Stimulated activated CD4-positive, alpha-beta T cell treated with anti-CD3 and anti-CD28 coated beads, Interleukin-15, amount 100 ng/mL, for 24 hours (primary cell): ENCODE results near the gene KIAA1217.

ENCODE experiments used
- DNase-seq: peaks from one replicate; pipeline ENCODE4 v3.0.0-alpha.2; 2020

Gene KIAA1217

DNA sequence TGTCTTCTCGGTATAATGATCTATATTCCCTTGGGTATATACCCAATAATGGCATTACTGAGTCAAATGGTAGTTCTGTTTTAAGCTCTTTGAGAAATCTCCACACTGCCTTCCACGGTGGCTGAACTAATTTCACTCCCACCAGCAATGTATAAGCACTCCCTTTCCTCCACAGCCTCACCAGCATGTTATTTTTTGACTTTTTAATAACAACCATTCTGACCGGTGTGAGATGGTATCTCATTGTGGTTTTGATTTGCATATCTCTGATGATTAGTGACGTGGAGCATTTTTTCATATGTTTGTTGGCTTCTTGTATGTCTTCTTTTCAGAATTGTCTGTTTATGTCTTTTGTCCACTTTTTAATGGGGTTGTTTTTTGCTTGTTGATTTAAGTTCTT lies 33.6 kb downstream of the KIAA1217 start:
- no peak for DNase-seq

DNA sequence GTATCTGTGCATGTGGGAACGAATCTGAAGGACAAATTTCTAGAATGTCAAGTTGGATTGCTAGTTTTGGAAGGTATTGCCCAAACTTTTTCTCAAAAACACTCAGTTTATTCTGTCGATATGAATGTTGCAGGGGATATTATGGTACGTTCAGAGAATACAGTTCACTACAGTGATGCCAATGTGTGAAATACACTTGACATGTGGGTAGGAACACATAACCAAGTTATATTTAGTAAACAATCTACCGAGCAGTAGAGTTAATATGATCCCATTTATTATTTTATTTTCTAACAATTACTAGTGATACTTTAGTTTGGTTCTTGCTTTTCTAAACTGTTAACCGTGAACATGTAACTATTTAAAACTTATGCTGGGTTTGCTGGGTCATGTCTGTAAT lies 37.4 kb downstream of the KIAA1217 start:
- no peak for DNase-seq

DNA sequence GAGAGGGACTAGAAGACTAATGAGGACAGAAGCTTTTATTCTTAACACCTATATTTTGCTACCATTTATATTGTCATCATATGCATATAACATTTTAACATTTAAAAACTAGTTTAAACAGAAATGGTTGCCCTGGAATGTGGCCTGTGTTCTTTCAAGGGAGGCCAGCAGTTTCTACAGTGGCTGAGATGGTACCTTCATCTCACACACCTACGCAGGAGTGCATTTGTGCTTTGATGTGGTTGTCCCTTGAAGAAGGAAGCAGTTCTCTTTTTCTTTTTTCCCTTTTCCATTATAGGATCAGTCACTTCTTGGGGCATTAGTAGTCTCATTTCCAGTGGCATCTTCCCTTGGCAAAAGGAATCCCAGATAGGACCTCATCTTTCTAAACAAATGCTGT lies 38.9 kb downstream of the KIAA1217 start:
- no peak for DNase-seq

DNA sequence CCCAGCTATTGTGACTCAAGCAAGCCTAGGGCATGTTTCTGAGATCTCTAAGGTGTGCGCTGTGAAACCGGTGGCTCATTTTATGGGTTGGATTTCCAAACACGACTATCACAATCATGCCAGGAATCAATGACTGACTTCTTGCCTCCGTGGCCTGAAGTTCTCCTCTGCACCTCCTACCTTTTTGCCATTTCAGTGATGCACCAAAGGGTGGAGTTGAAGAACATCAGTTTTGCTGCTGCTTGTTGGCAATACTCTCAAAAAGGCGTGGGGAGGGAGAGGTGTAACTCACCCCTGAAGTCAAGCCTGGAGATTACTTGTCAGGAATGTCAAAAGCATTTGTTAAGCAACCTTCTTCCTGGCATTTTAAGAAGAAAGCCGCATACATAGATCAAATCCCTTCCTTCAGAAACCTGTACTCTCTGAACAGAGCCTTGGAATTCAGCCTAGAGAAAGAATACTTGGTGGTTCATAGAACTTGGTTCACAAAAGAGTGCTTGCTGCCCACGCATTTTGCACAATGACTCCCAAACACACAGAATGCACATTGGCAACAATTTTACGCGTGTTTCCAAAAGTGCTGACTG lies 41.0 kb downstream of the KIAA1217 start:
- DNase-seq: no peak

DNA sequence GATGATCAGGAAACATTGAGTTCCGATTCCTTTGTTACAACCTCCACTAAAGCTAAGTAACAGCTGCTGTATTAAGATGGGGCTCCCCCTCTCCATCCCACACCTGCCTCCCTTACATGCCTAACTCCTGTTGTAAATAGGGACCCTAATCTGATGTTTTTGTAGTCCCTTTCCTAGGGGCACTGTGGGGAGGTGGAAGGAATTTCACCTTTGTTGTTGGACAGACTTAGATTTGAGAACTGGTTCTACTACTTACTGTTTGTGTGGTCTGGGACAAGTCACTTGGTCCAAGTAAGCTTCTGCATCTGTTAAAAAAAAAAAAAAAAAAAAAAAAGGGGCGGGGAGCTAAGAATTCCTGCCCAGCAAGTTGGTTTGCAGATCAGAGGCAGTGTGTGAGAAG lies 42.6 kb downstream of the KIAA1217 start:
- DNase-seq: no peak

DNA sequence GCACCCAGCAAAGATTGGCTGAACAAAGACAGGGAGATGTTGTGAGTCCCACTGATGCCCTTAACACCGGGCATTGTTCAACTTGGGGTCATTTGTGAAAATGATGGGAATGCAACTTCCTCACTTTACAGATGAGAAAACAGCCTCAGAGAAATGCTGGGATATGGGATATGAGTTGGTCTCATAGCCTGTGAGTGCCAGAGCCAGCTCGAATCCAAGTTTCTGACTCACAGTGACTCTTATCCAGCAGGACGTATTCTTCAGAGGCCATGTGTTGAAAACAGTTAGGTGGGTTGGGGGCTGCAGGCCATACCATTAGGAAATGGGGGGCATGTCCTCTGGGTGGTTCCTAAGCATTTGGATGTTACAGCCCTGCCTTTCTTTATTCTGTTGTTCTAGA lies 45.2 kb downstream of the KIAA1217 start:
- no peak for DNase-seq

DNA sequence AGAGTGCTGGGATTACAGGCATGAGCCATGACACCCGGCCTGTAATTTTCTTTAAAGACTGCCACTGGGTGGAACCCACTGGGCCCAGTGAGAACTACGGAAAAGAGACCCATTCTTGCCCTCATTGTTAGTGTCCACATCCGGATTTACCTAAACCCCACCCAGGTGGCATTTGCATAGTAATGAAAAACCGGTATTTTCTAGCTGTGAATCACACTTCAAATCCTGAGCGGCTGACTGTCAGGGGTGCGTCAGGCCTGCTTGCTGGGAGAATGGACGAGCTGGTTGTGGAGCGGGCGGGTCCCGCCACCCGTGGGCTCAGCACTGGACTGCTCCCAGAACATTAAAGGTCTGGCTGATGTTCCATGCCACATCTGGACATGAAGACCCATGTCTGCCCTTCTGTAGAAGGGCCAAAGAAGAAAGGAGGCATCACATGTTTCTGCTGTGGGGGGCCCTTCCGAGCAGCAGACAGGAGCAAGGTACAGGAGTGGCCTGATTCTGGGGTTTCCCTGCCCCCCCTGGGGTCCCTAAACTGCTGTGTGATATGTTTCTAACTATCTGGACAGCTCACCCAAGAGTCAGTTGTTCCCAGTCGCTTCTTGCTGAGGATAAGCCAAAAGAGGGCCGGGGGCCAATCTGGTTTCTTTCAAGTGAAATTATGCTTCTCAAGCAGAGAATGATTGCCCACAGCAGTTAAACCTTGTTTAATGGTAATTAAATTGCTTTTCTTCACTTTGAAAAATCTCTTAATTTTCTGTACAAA lies 46.4 kb downstream of the KIAA1217 start:
- no peak for DNase-seq

DNA sequence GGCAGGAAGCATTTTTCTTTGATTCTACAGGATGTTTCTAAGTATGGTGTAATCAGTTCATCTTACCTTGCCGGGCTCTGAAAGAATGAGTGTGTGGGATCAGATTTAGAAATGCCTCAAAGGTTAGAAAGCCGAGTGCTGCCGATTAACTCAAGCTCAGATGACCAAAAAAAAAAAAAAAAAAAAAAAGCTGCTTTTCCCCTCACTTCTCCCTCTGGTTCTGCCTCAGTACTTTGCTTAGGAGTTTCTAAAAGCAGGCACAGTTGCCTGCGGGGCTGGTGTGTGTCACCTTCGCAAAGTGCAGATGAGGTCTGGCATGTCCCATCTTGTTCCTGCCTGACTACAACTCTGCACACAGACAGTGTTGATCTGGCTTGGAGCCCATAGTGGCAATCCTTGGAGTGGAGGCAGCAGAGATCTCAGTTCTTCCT lies 47.0 kb downstream of the KIAA1217 start:
- no peak for DNase-seq

DNA sequence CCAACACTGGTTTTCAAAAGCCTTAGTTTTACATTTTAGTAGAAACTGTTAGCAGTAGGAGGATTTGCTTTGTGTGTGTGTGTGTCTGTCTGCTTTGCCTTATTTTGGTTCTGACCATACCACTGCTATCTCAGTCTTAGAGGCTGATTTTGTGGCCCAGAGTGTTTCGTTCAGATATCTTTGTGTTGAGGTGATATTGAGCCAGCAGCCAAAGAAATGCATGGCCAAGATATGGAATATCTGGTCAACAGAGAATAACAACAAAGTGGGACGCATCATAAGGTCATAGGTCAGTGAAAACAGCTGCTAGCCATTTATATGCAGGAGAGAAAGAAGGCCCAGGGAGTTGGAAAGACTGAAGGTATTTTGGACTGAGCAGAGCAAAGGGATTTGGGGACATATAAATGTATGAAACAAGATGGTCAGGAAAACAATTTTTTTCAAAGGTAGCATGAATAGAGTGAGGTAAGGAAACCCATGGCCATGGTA lies 47.7 kb downstream of the KIAA1217 start:
- no peak for DNase-seq

DNA sequence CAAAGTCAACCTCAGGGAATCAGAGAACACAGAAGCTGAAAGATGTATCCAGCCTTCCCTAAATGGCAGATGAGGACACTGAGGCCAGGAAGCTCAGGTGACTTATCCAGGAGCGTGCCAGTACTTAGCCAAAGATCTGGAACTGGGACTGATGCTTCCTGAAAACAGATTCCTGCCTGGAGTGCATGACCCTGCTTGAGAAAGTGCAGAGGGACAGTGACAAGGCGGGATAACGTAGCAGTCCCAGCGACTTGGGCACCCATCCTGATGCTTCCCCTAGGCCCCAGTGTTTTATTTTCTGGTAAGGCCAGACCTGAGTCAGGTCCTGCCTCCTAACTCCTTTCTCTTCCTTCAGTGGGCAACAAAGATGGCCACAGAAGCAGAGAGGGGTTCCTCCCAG lies 48.6 kb downstream of the KIAA1217 start:
- DNase-seq: no peak

DNA sequence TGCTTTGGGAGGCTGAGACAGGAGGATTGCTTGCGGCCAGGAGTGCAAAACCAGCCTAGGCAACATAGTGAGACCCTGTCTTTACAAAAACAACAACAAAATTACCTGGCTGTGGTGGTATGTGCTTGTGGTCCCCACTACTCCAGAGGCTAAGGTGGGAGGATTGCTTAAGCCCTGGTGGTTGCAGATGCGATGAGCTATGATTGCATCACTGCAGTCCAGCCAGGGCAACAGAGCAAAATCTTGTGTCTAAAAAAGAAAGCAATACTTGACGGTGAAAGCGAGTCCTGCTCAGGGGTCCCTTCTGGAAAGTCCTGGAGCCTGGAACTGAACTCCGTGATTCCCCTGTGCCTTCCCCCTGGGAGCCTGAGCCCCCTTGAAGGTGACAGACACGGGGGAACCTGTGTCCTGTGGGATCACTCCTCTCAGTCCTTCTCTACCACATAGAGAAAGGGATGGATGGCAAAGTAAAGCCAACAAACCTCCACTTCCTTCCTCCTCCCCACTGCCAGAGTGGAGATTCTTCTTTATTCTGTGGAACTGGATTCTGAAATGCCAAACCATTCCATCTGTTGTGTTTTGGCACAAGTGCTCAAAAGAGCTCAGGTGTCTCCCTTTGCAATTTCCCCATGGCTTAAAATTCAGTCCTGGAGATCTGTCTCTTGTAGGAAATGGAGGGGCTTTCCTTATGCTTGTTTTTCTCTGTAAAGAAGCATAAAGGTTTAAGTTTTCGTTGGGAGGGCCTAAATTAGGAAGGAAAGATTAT lies 50.6 kb downstream of the KIAA1217 start:
- DNase-seq: no peak

DNA sequence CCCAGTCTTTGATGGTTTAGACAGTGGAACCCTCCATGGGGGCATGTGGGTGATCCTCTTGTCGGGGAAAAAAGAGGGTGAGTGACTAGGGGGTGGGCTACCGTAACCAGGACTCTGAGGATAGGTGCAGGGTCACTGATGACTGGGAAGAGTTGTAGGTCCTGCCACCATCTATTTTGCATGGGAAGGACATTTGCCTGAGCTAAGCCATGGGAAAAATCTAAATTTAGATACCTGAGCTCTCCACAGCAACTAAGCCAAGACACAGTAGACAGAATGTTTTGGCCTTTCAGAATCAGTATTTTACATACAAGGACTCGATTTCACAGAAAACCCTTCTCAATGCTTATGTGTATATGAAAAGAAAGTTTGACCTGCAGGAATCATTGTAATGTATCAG lies 52.7 kb downstream of the KIAA1217 start:
- DNase-seq: no peak

DNA sequence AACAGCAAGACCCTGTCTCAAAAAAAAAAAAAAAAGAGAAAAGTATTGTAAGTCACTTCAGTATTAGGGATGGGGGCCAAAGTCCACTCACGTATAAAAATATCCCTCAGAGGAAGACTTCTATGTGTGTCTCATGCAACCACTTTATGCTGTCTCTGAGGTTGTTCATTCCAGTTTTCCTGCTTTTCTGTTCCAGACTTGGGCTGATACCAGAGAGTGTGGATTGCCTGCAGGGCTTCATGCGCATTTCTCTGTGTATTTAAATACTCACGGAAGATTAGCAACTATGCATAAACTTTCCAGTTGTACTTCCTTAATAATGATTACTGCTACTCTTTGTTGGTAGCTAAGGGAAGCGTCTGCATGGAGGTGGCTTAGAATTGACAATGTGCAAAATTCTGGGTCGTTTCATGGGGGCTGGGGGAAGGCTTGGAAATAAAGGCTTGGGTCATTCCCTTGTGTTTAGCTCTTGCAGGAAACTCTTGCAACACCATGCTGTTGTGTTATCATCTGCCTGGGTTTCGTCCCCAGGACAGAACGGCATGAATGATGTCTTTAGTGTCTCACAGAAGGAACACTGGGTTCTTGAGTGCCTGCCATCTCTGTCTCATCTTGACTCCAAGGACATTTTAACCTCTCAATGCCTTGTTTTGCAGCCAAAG lies 54.1 kb downstream of the KIAA1217 start:
- no peak for DNase-seq

DNA sequence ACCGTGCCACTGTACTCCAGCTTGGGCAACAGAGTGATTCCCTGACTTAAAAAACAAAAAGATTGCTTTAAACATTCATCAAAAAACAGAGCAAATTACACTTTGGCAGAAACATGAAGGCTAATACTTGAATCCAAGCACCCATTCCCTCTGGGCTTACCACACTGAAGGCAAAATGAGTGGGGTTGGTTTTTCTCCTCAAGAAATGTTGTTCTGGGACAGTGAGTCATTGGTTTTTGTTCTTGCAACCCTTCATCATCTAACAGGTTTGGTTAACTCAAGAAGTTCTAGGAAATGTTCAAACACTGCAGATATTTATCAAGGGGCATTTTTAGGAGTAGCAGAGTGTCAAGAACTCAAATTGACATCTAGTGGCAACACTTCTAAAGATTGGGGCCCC lies 60.5 kb downstream of the KIAA1217 start:
- DNase-seq: no peak

DNA sequence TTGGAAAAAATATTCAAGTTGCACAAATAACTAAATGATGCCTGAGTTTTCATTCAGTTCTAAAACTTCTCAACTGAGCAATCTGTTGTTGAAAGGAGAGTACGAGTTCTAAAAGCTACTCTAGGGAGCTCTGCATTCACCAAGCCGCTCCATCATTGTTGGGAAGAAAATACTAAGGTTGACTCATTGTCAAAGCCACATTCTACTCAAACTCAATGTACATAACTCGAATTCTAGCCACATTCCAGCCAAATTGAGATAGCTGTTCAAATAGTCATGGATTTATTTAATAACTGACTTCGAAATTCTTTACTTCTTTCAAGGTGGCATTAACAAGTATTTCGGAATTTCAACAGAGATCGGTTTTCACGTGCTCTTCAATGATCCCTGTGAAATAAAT lies 63.4 kb downstream of the KIAA1217 start:
- DNase-seq: no peak

DNA sequence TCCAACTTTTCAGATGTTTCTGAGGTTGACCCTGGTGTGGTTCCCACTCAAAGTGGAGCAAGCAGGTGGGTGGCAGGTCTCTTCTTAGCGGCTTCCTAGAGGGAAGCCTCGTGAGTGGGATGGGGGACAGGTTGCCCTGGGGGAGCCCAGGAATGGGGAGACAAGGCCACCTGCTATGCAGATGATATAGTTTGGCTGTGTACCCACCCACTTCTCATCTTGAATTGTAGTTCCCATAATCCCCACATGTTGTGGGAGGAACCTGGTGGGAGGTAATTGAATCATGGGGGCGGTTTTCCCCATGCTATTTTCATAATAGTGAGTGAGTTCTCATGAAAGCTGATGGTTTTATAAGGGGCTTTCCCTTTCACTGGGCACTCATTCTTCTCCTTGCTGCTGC lies 68.3 kb downstream of the KIAA1217 start:
- no peak for DNase-seq

DNA sequence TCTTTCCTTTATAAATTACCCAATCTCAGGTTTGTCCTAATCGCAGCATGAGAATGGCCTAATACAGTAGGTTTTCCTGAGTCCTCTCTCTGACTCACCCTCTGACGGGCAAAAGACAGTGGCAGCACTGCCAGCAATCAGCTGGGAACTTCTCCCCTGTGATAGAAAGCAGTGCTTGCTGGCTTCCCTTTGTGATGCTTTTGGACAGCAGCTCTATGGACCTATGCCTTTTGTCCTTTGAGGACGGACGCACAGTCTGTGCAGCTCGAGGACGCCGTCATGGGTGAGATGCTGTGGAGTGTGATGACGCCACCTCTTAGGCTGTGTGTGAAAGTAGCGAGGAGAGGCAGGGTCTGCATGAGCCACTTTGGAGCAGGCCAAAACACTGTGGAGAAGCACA lies 68.8 kb downstream of the KIAA1217 start:
- DNase-seq: no peak

DNA sequence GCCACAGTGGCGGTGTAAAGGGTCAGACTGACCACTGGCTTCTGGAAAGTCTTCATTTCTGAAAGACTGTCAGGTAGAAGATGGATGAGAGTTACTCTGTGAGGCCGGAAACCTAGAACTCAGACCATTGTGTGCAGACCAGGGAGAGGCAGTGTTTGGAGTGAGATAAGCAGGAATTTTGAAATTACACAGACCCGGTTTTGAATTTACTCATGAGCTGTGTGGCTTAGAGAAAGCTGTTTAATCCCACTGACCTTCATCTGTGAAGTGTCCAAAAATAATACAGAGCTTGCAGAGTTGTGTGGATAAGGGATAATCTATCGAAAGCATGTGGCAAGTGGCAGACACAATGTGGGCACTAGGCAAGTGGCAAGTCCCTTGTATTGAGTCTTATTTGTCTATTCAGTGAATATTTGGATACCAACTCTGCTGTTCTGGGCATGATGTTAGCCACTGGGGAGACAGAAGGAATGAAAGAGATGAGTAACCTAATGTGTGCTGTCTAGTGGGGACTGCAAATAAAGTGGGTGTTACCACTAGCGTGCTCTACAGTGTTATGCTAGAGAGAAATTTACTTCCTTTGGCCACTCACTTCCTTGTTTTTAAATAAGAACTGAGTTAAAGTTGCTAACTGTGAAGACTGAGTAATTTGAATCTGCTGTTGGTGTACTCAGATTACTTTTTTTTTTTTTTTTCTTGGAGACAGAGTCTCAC lies 69.4 kb downstream of the KIAA1217 start:
- no peak for DNase-seq

DNA sequence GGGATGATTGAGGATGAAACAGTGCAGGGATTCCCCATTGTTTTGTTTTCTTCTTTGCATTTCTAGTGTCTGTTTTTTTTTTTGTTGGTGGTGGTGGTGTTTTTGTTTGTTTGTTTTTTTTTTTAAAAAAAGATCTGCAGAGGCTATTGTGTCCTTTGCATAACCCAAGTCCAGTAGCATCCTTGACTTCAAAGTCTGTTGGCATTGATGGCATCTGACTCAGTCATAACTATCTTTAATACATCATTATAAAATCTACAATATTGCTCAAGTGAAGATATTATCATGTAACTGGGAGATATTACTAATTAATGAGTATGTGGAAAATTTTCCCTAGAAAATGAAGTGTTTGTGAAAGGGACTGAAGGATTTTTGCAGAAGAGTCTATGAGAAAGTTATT lies 70.2 kb downstream of the KIAA1217 start:
- DNase-seq: no peak

DNA sequence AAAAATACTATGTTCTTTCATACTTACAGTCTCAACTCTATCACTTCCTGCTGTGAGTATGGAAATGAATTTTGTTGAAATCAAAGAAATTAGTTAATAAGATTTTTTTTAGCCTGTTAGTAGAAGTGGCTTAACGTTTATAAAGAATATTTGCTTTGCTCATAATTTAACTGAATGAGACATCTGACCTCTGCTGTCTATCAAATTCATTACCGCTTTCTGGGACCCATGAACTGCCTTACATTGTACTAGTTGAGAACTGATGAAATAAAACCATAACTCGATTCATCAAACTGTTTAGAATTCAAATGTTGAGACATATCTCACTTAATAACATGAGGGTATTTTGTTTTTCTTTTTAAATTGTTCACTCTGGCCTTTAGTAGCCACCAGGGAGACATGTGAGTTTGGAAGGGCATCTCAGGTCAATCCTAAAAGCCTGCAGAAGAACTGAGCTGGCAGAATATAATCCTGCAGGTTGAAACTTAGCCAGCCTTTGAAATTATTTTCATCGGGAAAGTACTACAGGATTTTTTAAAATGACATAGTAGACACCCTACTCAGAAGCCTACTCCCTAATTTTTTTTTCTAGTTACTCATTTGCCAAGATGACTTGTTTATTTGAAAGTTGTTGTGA lies 78.7 kb downstream of the KIAA1217 start:
- no peak for DNase-seq

DNA sequence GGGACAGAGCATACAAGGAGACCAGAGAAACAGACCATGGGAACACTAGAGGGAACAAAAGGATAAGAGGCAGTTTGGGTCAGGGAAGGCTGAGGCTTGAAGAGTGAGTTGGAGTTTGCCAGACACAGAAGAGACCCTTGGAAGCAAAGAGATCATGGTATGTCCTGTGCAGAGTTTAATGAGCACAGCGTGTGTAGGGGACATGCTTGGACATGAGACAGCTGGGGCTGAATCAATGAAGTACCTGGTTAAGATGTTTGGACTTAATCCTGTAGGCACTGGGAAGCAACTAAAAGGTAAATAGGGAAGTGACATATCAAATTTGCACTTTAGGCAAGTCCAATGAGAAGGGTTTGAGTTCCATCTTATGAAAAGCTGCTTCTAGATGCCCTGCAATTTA lies 79.6 kb downstream of the KIAA1217 start:
- no peak for DNase-seq

DNA sequence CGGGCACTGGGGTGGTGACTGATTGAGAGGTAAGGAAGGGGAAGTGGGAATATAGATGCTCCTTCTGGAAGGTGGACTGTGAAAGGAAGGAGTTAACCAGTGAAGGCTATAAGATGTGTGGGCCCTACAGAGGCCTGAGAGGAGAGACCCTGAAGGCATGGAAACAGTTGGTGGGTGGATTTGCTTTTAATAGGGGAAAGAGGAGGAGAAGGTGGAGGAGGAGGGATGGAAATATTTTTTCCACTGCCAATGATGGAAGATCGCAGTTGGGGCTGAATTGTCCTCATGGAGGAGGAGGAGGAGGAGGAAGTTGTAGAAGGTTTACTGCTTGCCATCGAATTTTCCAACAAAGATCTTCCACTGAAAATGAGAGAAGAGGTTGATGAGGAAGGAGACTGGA lies 80.3 kb downstream of the KIAA1217 start:
- no peak for DNase-seq
